ENCODE results near the gene TXNRD2. TPM values are rescaled to one million over a fixed set of nuclear protein-coding genes. Genes with fewer than 3 reads are reported as not detected.

The TXNRD2 gene
- total and polyA plus RNA-seq, 2 of the 4 experiments (the other 2 are of a cell fraction) = 15.6 to 25.7 TPM

DNA sequence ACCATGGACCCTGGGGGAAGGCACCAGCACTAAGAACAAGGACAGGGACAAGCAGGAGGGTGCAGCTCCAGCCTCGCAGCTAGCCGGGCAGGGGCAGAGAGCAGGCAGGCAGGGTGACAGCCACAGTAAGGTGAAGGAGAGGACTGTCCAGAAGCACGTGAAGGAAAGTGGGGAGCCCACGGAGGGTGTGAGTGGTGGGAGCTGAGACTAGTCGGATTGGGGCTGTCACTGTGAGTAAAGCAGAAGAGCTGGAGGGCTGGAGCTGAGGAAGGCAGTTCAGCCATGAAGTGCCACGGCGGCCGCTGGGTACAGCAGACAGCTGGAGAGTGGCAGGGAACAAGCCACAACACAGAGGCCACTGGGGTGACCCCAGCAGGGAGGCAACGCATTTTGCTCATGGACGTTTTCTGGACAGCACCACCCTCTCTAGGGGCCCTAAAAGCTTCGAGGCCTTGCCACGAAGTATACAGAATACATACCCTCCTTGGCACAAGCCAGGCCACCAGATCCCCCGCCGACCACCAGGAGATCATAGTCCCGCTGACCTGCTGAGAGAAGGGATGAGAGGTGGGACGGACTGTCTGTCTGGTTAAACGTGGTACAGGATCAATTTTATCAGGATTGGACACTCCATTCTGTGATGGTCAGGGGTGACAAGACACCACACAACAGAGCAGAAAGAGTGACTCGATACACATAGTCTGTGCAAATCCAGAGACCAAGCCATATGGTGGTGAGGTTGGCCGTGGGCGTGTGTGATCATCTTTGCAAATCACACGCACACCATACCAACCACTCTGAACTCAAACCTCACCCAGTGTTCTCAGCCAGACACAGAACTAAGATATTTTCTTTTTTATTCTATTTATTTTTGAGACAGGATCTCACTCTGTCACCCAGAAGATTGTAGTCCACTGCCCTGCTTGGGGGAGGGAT, 10.8 kb downstream of the TXNRD2 start:
- Histone ChIP-seq H3K9me1 (ENCODE audit: insufficient read depth, low read length) (peaks cover 15% of the 10 kb centered on the region), H3K23ac (ENCODE audit: low read depth, low read length) (no peak overlapping the region), H3K9me3 (ENCODE audit: control insufficient read depth, insufficient read depth, low read length) (peaks cover 2% of the 10 kb centered on the region; the same call in 1 of the 2 replicates), H2AFZ (replicated peaks; ENCODE audit: low read length, poor library complexity) (no peak overlapping the region), H2AK9ac (replicated peaks; ENCODE audit: low read depth, low read length, poor library complexity) (no peak overlapping the region), H4K91ac (ENCODE audit: insufficient read depth, low read depth, low read length) (0 out of 2 replicates have a peak overlapping the region, but pooled peaks have one; percentile 4), H3K18ac (ENCODE audit: low read depth, low read length) (no peak overlapping the region), H2BK20ac (ENCODE audit: low read depth, low read length) (no peak overlapping the region), H3K9ac (ENCODE audit: low read depth, low read length) (no peak overlapping the region), H3K14ac (replicated peaks; ENCODE audit: low read depth, low read length) (no peak overlapping the region), H3K27ac (ENCODE audit: insufficient read depth, low read length) (no peak overlapping the region), H2BK5ac (ENCODE audit: low read depth, low read length, poor library complexity, severe bottlenecking) (no peak overlapping the region), H4K5ac (ENCODE audit: low read depth, low read length) (no peak overlapping the region), H3K4me3 (ENCODE audit: insufficient read depth, low read depth, low read length) (no peak overlapping the region), H3K4ac (ENCODE audit: low read depth, low read length) (no peak overlapping the region), H2BK15ac (ENCODE audit: low read depth, low read length) (no peak overlapping the region), H3K27me3 (ENCODE audit: control insufficient read depth, insufficient read depth, low read length) (no peaks in the 10 kb centered on the region), H3K4me1 (ENCODE audit: control insufficient read depth, insufficient read depth, low read length) (no peaks in the 10 kb centered on the region), H2BK120ac (ENCODE audit: low read depth, low read length) (no peak overlapping the region), H3K36me3 (ENCODE audit: control insufficient read depth, insufficient read depth, low read length) (peaks cover 7% of the 10 kb centered on the region; the same call in 1 of the 2 replicates), H4K8ac (ENCODE audit: low read depth in 2 of 2, low read length in 2 of 2) (no peak overlapping the region), H4K20me1 (ENCODE audit: insufficient read depth, low read length) (no peaks in the 10 kb centered on the region; the same call in 1 of the 2 replicates), H3K56ac (ENCODE audit: extremely low read depth, insufficient read depth, low read length) (no peak overlapping the region), H3K79me1 (ENCODE audit: low read depth in 1 of 2, low read length in 2 of 2) (peaks cover 13 to 14% of the 10 kb centered on the region in 2 experiments; a peak in 3 of 4 replicates), H3K4me2 (ENCODE audit: low read depth, low read length) (no peak overlapping the region), H2AK5ac (ENCODE audit: low read depth, low read length) (no peak overlapping the region)
- intact Hi-C loops (cut with micrococcal nuclease) = no loop called here
- ATAC-seq (ENCODE audit: low read depth) (no peak), DNase-seq (peak; percentile 10)
- CTCF ChIA-PET = no interaction called here
- POLR2A ChIA-PET (ENCODE audit: unreplicated experiment) = no interaction called here
- BruUV-seq (replicated peaks) = no TSS peak
- WGBS, 2 experiments (ENCODE audit: extremely low coverage in 2 of 2, insufficient read length in 1 of 2) = 93% methylated on average over 9 of the region's 21 CpGs; no CpG with 5 or more reads in 1 of the 2 experiments
- dilution Hi-C loops (cut with HindIII; ENCODE audit: low sequenced_read_pairs, unreplicated experiment) = no loop called here
- in situ Hi-C loops (cut with MboI; ENCODE audit: low sequenced_read_pairs) = no loop called here
- TF ChIP-seq RAD21 (IDR thresholded peaks at IDR 0.05; ENCODE audit: low read length) = no peak
- TF ChIP-seq, protein P1, sequence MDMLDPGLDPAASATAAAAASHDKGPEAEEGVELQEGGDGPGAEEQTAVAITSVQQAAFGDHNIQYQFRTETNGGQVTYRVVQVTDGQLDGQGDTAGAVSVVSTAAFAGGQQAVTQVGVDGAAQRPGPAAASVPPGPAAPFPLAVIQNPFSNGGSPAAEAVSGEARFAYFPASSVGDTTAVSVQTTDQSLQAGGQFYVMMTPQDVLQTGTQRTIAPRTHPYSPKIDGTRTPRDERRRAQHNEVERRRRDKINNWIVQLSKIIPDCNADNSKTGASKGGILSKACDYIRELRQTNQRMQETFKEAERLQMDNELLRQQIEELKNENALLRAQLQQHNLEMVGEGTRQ (IDR thresholded peaks at IDR 0.05; ENCODE audit: low read depth, low read length) = no peak
- no peak for TF ChIP-seq NFE2L2 (IDR thresholded peaks at IDR 0.05; ENCODE audit: low read depth, low read length)
- TF ChIP-seq, protein P2, sequence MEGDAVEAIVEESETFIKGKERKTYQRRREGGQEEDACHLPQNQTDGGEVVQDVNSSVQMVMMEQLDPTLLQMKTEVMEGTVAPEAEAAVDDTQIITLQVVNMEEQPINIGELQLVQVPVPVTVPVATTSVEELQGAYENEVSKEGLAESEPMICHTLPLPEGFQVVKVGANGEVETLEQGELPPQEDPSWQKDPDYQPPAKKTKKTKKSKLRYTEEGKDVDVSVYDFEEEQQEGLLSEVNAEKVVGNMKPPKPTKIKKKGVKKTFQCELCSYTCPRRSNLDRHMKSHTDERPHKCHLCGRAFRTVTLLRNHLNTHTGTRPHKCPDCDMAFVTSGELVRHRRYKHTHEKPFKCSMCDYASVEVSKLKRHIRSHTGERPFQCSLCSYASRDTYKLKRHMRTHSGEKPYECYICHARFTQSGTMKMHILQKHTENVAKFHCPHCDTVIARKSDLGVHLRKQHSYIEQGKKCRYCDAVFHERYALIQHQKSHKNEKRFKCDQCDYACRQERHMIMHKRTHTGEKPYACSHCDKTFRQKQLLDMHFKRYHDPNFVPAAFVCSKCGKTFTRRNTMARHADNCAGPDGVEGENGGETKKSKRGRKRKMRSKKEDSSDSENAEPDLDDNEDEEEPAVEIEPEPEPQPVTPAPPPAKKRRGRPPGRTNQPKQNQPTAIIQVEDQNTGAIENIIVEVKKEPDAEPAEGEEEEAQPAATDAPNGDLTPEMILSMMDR (conservative IDR thresholded peaks at IDR 0.05; ENCODE audit: low read depth, low read length) = no peak
- TF ChIP-seq RCOR1 (IDR thresholded peaks at IDR 0.05; ENCODE audit: insufficient replicate concordance, low read length) = no peak
- TF ChIP-seq RFX5 (IDR thresholded peaks at IDR 0.05; ENCODE audit: low read depth, low read length) = no peak
- no peak for TF ChIP-seq SMC3 (IDR thresholded peaks at IDR 0.05; ENCODE audit: low read depth, low read length)
- no peak for TF ChIP-seq MAZ (IDR thresholded peaks at IDR 0.05; ENCODE audit: borderline replicate concordance, low read depth, low read length)
- no peak for TF ChIP-seq MXI1 (IDR thresholded peaks at IDR 0.05; ENCODE audit: borderline replicate concordance, low read depth, low read length)
- no peak for TF ChIP-seq BHLHE40 (IDR thresholded peaks at IDR 0.05; ENCODE audit: low read depth, low read length)
- no peak for TF ChIP-seq FOS (IDR thresholded peaks at IDR 0.05; ENCODE audit: low read depth, low read length)
- TF ChIP-seq POLR2A (IDR thresholded peaks at IDR 0.05; ENCODE audit: low read depth, low read length) = no peak
- no peak for TF ChIP-seq CHD1 (IDR thresholded peaks at IDR 0.05; ENCODE audit: low read depth, low read length)
- no peak for TF ChIP-seq MAFK (IDR thresholded peaks at IDR 0.05; ENCODE audit: low read depth, low read length)

Data from IMR-90 (cell line).